ENCODE results near the gene AP1G2.

- no peak for TF ChIP-seq CTCF (IDR thresholded peaks at IDR 0.05)
- no peak for TF ChIP-seq POLR2A (IDR thresholded peaks at IDR 0.05)
These were observed 10.7 kb downstream of the AP1G2 start for GRCh38 chr14:23556700-23557440.

Data from Peyer's patch (tissue), 4 donors.